HG03159 (cell line): Measurements from ENCODE around the gene EYS.
"Not testable (repeated sequence)": the region's sequence is repeated elsewhere in the genome, so short reads cannot be mapped to it uniquely, and the experiment has no call there.

Experiments used
- ATAC-seq: cut with Tn5 transposase; IDR thresholded peaks from one replicate; pipeline ENCODE4 v1.9.1; 2021; ENCODE audit warnings: mild to moderate bottlenecking, moderate library complexity; ENCODE audit not compliant: unreplicated experiment

Gene EYS

GRCh38 chr6:63790334-63790733 is 1916.7 kb downstream of the EYS start:
- ATAC-seq, result peak; percentile 62

- ATAC-seq, result no peak
Measured at GRCh38 chr6:63789699-63790098, 1917.3 kb downstream of the EYS start.

DNA sequence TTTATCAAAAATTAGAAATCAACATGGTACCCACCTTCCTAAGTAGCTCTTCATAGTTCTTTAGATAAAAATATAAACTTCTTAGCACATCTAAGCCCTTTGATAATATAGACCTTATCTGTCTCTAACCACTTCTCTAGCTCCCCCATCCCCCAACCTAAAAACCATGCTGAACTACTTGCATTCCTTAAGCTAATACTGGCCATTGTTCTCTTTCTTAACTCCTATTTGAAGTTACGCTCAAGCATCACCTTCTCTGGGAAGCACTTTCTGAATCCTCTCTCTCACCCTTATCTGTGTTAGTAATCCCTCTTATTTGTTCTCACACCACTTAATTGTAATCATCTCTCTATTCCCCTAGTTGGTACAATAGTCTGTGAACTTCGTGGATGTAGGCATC is 1918.5 kb downstream of the EYS start:
- ATAC-seq, result no peak

DNA sequence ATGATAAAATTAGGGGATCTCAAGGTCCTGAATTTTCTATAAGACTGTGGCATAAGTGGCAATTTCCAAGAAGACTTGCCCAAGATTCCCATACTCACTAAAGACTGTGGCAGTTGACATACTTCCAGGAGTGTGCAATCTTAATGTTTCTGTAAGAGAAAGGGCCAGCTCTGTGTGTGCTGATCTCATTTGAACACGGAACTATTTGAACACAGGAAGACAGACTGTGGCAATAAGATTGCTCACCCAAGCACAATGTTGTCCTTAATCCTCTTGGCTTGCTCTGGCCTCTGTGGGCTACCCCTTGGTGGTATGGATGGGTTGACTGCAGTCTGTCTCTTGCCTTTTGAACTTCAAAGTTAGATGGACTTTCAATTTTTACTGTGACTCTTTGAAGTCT is 1920.0 kb downstream of the EYS start:
- no peak for ATAC-seq

DNA sequence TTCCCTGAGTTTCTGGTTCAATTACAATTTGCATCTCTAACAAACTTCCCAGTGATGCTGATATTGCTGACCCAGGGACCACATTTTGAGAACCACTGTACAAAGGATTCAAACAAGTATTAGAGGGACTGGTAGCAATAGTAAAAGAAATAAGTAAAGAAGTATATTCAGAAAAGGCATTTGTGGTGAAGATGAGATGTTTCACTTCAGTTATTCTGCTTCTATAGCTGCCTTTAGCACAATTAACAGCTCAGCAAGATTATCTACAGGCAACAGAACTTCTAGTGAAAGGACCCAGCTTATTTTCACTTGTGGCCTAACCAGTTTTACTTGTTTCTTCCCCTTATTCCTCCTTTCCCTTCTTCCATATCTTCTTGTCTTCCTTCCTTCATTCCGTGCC is 1922.0 kb downstream of the EYS start:
- no peak for ATAC-seq

DNA sequence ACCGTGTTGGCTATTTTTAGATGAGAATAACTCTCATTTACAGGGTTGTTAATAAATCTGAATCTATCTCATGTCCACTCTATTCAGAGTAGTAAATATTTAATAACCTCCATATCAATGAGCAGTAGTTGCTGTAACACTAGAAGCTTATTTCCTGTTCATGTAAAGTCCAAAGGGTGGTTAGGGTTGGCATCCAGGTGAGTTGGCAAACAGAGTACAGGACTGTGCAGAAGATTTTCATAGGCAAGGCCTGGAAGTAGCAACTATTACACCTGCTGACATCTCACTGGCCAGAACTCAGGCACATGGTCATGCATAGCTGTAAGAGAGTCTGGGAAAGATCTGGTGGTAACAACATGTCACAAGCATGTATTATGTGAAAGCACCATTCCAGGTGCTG is 1923.9 kb downstream of the EYS start:
- no peak for ATAC-seq

DNA sequence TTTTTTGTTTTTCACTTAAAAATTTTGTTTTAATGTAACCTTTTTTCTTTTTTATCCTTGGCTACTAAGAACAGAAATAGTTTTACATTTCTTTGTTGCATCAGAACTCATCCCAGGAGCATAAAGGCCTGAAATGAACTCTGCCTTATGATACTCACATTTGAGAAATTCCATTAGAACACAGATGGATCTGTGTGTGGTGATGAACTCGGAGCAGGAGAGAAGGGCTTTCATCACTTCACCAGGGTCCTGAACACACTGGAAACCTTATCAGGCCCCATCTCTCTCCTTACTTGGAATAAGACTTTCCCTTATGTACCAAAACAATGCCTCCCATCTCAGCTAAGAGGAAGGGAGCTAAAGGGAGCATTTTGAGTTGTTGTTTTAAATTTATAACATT is 1932.1 kb downstream of the EYS start:
- ATAC-seq, result no peak

- ATAC-seq, result no peak
Measured at GRCh38 chr6:63773200-63773599, 1933.8 kb downstream of the EYS start.

DNA sequence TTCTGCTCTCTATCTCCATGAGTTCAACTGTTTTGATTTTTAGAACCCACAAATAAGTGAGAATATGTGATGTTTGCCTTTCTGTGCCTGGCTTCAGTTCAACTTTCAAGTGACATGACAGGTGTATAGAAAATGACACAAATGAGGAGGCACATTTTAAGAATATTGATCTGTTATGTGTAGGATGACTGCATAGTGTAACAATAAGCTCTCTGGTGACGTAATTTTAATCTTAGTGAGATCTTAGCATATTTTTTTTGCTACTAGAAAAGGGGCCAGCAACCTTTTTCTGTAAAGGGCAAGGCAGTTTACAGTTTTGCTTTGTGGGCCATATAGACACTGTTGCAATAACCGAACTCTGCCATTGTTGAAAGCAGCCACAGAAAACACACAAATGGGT is 1941.2 kb downstream of the EYS start:
- no peak for ATAC-seq

DNA sequence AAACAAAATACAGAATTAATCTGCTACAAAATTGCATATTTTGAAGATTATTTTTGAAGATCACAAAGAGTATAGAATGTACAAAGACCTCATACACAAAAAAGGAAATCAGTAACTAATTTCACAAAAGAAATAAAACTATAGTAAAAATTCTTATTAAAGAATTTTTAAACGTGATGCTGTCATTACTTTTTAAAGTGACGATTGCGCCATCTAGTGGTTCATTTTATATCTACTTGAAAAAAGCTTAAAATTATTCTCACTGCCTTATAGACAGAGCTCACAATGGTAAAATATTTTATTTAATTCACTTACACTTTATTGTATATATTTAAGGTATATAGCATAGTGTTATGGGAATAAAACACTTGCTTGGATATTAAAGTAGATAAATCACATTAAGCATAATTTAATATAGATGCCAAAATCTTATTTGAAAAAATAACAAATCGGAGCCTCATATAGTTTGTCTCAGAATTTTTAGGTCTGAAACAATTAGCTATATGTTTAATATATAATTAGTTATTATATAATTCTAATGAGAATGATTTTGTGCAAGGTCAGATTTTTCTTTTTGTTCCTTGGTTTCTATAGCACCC is 1942.6 kb downstream of the EYS start:
- ATAC-seq, result no peak

DNA sequence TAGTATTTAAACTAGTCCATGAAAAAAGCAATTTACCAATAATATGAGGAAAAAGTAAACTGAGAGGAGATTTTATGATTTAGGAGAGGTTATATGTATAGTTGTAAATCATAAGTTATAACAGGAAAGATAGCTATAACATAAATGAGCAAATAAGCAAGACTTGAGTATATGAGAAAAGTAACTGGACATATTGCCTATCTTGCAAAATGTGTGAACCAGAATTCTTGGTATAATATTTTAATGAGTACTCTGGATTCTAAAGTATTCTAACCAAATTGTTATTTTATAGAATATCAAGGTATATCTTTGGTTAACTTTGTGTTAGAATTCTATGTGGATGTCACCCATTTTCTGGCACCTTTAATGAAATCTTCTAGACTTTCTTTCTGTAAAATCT is 1946.8 kb downstream of the EYS start:
- no peak for ATAC-seq

GRCh38 chr6:63759605-63760105 is 1947.4 kb downstream of the EYS start:
- no peak for ATAC-seq

GRCh38 chr6:63757826-63758225 is 1949.2 kb downstream of the EYS start:
- ATAC-seq, result no peak

DNA sequence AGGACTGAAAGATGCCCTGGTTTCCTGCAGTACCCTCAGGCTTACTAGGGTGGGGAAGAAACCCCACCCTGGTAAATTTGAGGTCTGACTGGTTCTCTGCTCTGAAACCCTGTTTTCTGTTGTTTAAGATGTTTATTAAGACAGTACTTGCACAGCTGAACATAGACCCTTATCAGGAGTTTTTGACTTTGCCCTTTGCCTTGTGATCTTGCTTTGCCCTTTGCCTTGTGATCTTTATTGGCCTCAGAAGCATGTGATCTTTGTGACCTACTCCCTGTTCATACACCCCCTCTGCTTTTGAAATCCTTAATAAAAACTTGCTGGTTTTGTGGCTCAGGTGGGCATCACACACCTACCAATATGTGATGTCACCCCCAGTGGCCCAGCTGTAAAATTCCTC is 1949.8 kb downstream of the EYS start:
- not testable (repeated sequence) for ATAC-seq

DNA sequence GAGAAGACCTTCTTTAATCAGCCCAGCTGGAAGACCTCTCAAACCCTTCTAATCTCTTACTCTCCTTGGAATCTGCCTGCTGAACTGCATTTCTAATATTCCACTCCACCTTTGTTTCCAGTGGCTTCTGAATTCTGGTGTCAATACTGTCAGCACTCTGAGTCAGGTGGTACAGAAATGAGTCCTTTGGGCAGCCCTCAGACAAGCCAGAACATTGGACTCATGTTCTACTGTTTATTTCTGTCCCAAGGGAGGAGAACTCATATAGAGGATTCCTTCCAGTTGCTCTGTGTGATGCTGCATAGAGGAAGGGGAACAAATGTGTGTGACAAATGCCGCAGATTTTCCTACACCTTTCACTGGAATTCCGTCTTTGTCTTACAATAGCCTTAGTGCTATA is 1956.6 kb downstream of the EYS start:
- no peak for ATAC-seq

GRCh38 chr6:63745784-63746183 is 1961.2 kb downstream of the EYS start:
- ATAC-seq, result no peak

GRCh38 chr6:63744810-63745209 is 1962.2 kb downstream of the EYS start:
- ATAC-seq, result no peak

GRCh38 chr6:63743691-63744090 is 1963.3 kb downstream of the EYS start:
- ATAC-seq, result no peak

DNA sequence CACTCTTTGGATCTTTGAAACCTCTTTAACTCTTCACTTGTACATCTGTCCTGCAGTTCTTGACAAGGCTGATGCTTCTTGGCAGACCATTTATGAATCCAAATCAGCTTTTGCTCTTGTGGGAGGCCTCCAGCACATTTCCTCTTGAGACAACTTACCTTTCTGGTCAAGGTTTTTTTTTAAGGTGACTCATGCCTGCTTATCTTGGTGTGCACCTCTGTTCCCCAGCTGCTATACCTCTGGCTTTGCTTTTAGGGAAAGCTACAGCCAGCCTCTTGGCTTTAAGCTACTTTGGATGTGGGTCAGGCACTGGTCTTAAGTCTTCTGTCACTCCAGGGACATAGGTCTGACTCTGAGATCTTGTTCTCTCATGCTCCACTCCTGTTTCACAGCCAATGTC is 1965.0 kb downstream of the EYS start:
- no peak for ATAC-seq

DNA sequence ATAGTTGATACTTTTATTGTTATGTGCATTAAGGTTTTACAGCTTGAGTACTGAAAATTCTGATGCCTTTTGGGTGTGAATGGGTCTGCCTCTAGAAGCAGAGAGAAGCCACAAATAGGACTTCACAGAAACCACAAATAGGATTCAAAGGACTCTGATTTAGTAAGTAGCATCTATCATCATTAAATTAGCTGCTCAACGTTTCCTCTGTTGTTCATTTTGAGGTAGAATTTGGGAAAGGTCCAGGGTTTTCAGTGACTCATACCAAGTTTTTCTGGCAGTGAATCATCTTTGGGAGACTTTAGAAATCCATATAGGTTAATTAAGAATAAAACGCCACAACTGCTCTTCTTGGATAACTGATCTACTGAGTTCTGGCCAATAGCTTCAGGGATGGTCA is 1966.3 kb downstream of the EYS start:
- no peak for ATAC-seq

DNA sequence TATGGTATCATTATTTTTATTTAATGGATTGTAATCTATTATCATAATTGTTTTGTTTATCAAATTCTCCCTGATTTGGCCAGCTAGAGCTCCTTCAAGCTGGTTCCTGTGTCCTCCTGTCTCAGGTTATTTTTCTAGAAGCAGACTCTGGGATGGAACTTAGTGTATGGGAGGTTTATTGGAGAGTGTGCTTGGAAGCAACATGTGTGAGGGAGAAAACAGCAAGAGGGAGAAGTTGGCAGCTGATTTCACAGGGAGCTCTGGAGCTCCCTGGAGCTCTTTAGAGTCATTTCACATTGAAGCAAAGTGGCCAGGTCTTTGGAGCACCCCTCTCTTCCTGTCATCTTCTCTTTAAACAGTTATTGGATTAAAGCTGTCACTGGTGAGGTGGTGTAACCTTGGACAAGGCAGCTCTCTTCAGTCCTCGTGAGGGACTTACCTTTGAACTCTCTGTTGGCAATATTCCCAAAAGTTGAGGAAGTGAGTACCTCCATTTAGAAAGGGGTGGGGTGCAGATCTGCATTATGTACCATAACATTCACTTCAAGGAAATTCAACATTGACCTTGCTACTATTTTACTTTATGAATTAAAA is 1967.8 kb downstream of the EYS start:
- ATAC-seq, result no peak

DNA sequence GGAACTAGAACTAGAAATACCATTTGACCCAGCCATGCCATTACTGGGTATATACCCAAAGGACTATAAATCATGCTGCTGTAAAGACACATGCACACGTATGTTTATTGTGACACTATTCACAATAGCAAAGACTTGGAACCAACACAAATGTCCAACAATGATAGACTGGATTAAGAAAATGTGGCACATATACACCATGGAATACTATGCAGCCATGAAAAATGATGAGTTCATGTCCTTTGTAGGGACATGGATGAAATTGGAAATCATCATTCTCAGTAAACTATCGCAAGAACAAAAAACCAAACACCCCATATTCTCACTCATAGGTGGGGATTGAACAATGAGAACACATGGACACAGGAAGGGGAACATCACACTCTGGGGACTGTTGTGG is 1968.8 kb downstream of the EYS start:
- ATAC-seq, result not testable (repeated sequence)

DNA sequence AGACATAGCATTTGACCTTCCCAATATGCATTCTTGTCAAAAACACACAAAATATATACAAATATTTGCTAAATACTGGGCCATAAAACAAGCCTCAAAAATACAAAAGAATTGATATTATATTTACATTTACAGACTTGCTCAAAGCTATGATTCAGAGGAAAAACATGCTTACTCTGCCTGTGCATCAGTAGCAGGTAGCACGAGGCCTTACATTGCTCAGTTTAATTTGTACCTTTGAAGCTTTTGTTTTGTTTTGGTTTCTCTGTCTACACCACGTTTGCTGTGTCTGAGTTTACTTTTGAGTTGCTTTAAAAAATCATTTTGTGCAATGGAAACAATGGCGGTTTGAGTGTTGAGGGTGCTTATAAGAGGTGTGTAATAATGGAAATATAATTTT is 1972.1 kb downstream of the EYS start:
- ATAC-seq, result no peak
